BJ (cell line): ENCODE data around the gene CLSTN2. TPM values are rescaled to one million over a fixed set of nuclear protein-coding genes. Genes with fewer than 3 reads are reported as not detected.
A peak's percentile ranks its signal among the peaks of the same experiment; 100 is the strongest.

Experiments used
- CTCF ChIA-PET: fragments of 350-600 bp; formaldehyde crosslinking; extraction: SDS; loops from one replicate; lab custom pipeline; 2021; ENCODE audit warnings: antibody characterized with exemption, inconsistent platforms; lab: Yijun Ruan, JAX
- POLR2A ChIA-PET: fragments of 300-600 bp; sonication (Branson Sonifier 250); formaldehyde crosslinking; extraction: SDS; loops from one replicate; lab custom pipeline; 2021; ENCODE audit warnings: antibody characterized with exemption; lab: Charles Lee
- DNase-seq: peaks from one replicate; pipeline ENCODE4 v3.0.0-alpha.2; 2011; ENCODE audit warnings: low read depth
- H3K27me3 ChIP-seq: 2 replicates; pipeline ENCODE4 v1.6.0; 2011; ENCODE audit warnings: low read length; ENCODE audit not compliant: control insufficient read depth, insufficient read depth
- H3K36me3 ChIP-seq: 2 replicates; pipeline ENCODE4 v1.5.1; 2011; ENCODE audit warnings: low read length; ENCODE audit not compliant: control insufficient read depth, insufficient read depth
- H3K4me3 ChIP-seq: 2 replicates; pipeline ENCODE4 v1.5.1; 2011; ENCODE audit warnings: low read depth, mild to moderate bottlenecking, control low read depth, low read length
- CTCF ChIP-seq: IDR thresholded peaks from 2 replicates; pipeline ENCODE4 v1.5.1; 2011; ENCODE audit warnings: low read depth, mild to moderate bottlenecking, control low read depth, inconsistent platforms, low read length, moderate library complexity; ENCODE audit not compliant: insufficient read depth
- polyA plus RNA-seq: library from polyadenylated mRNA; depleted of rRNA; stranded (reverse); fragments of >200 nt; gene quantifications from 2 replicates; pipeline ENCODE4 v1.2.3, GENCODE V29; 2011

Gene CLSTN2
- polyA plus RNA-seq, 1 experiment: 1.8 TPM

GRCh38 chr3:140088513-140088912 lies 153.5 kb downstream of the CLSTN2 start:
- Histone ChIP-seq H3K4me3 (no peak overlapping the region), H3K27me3 (no peaks in the 10 kb centered on the region), H3K36me3 (no peaks in the 10 kb centered on the region)
- CTCF ChIA-PET: no interaction called here
- TF ChIP-seq CTCF: no peak
- no peak for DNase-seq
- POLR2A ChIA-PET: no interaction called here

- ChIA-PET CTCF (no interaction called here), POLR2A (no interaction called here)
- no peak for TF ChIP-seq CTCF
Measured at GRCh38 chr3:140089403-140090072, 154.6 kb downstream of the CLSTN2 start.

GRCh38 chr3:140091143-140091542 lies 156.2 kb downstream of the CLSTN2 start:
- Histone ChIP-seq H3K4me3 (no peak overlapping the region), H3K36me3 (no peaks in the 10 kb centered on the region), H3K27me3 (no peaks in the 10 kb centered on the region)
- CTCF ChIA-PET: no interaction called here
- DNase-seq: no peak
- POLR2A ChIA-PET: no interaction called here
- TF ChIP-seq CTCF: no peak

More at GRCh38 chr3:140089403-140090072, 154.6 kb downstream of the CLSTN2 start:
- no peaks in the 10 kb centered on the region for H3K36me3 ChIP-seq
- DNase-seq: no peak
- no peak overlapping the region for H3K4me3 ChIP-seq
- H3K27me3 ChIP-seq: no peaks in the 10 kb centered on the region

- DNase-seq: no peak
- Histone ChIP-seq H3K36me3 (no peaks in the 10 kb centered on the region), H3K4me3 (no peak overlapping the region), H3K27me3 (no peaks in the 10 kb centered on the region)
- POLR2A ChIA-PET: no interaction called here
- TF ChIP-seq CTCF: no peak
- CTCF ChIA-PET: no interaction called here
Measured at GRCh38 chr3:140092848-140093536, 158.0 kb downstream of the CLSTN2 start.

GRCh38 chr3:140093742-140094141 lies 158.8 kb downstream of the CLSTN2 start:
- Histone ChIP-seq H3K36me3 (no peaks in the 10 kb centered on the region), H3K27me3 (no peaks in the 10 kb centered on the region), H3K4me3 (no peak overlapping the region)
- CTCF ChIA-PET: no interaction called here
- DNase-seq: peak; percentile 7
- no peak for TF ChIP-seq CTCF
- POLR2A ChIA-PET: interaction anchor here (0.5 kb wide), 1 partner anchor 697 kb away, joined by 6 read pairs; no protein-coding TSS in a partner anchor
